HFFc6 (cell line): ENCODE measurements around the gene PLEKHJ1. TPM values are rescaled to one million over a fixed set of nuclear protein-coding genes. Genes with fewer than 3 reads are reported as not detected.

ENCODE experiments used
- DNase-seq: peaks from one replicate; pipeline ENCODE4 v3.0.0-alpha.2; 2018
- H3K27ac Mint-ChIP-seq: 2 replicates; pipeline ENCODE4 v1.8.0; 2020; ENCODE audit warnings: mild to moderate bottlenecking, mixed read lengths
- H3K27me3 Mint-ChIP-seq: 2 replicates; pipeline ENCODE4 v1.8.0; 2021; ENCODE audit warnings: mild to moderate bottlenecking, moderate library complexity, mixed read lengths; ENCODE audit not compliant: insufficient read depth
- H3K36me3 Mint-ChIP-seq: 2 replicates; pipeline ENCODE4 v1.8.0; 2021; ENCODE audit warnings: low read depth, mixed read lengths
- H3K4me1 Mint-ChIP-seq: 2 replicates; pipeline ENCODE4 v1.8.0; 2020; ENCODE audit warnings: low read depth, mixed read lengths
- H3K4me3 Mint-ChIP-seq: 2 replicates; pipeline ENCODE4 v1.8.0; 2020; ENCODE audit warnings: mild to moderate bottlenecking, moderate library complexity, mixed read lengths
- H3K9me3 Mint-ChIP-seq: 2 replicates; pipeline ENCODE4 v1.8.0; 2020; ENCODE audit warnings: mild to moderate bottlenecking, mixed read lengths
- microRNA-seq: library from miRNA; unstranded; fragments of <30 nt; microRNA quantifications from one replicate; pipeline ENCODE4, GENCODE V29; 2019
- total RNA-seq, 6 experiments: library from RNA; stranded (reverse); fragmentation: NEBNext Ultra II Directional; extraction: Animal tissue kit (Norgen Biotek cat#: 25700); gene quantifications; 2 replicates in 1 of 6; 3 replicates in 5 of 6; pipeline ENCODE4 v1.2.3, GENCODE V29; 2021
- TF ChIP-seq, protein P1 (sequence below): fragments of 200-600 bp; sonication (generic); IDR thresholded peaks from 2 replicates; pipeline ENCODE4 v1.5.0; 2021; ENCODE audit warnings: antibody characterized with exemption, mild to moderate bottlenecking

Gene PLEKHJ1
- total RNA-seq, 6 experiments from 2014 or later: 45.9 to 57.3 (median 50.2) TPM

DNA sequence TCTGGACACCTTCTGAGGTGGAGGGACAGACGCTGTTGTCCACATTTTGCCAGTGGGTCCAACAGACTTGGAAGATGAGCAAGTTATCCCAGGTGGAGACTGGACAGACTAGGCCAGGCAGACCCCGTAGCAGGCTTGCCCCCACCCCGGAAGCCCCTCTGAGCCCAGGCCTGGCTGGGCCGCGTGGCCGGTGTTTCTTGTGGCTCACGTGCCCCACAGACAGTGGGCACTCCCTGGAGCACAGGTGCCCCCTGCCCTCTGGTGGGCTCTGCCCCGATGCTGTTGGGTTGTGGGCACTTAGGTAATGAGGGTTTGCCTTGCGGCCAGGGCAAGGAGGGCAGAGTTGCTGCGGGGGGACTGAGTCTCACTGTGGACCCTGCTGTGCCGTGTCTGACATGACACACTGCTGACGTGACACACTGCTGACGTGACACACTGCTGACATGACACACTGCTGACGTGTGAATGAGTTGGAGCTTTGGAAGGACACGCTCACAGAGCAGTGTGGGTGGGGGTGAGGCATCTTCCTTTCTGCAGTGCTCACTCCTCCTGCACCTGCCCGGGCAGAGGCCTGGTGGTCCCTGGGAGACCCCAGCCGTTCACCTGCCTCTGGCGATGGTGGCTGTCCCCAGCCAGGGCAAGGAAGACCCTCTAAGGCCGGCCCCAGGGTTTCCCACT is 47.3 kb downstream of the PLEKHJ1 start:
- Mint-ChIP-seq H3K4me1 (peaks cover 46% of the 10 kb centered on the region), H3K27ac (peak overlapping the region; percentile 93), H3K36me3 (peaks cover 21% of the 10 kb centered on the region), H3K9me3 (no peaks in the 10 kb centered on the region), H3K4me3 (0 out of 2 replicates have a peak overlapping the region, but pooled peaks have one; percentile 36), H3K27me3 (peaks cover 6% of the 10 kb centered on the region)
- DNase-seq: peak; percentile 64
- TF ChIP-seq, protein P1, sequence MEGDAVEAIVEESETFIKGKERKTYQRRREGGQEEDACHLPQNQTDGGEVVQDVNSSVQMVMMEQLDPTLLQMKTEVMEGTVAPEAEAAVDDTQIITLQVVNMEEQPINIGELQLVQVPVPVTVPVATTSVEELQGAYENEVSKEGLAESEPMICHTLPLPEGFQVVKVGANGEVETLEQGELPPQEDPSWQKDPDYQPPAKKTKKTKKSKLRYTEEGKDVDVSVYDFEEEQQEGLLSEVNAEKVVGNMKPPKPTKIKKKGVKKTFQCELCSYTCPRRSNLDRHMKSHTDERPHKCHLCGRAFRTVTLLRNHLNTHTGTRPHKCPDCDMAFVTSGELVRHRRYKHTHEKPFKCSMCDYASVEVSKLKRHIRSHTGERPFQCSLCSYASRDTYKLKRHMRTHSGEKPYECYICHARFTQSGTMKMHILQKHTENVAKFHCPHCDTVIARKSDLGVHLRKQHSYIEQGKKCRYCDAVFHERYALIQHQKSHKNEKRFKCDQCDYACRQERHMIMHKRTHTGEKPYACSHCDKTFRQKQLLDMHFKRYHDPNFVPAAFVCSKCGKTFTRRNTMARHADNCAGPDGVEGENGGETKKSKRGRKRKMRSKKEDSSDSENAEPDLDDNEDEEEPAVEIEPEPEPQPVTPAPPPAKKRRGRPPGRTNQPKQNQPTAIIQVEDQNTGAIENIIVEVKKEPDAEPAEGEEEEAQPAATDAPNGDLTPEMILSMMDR: no peak

DNA sequence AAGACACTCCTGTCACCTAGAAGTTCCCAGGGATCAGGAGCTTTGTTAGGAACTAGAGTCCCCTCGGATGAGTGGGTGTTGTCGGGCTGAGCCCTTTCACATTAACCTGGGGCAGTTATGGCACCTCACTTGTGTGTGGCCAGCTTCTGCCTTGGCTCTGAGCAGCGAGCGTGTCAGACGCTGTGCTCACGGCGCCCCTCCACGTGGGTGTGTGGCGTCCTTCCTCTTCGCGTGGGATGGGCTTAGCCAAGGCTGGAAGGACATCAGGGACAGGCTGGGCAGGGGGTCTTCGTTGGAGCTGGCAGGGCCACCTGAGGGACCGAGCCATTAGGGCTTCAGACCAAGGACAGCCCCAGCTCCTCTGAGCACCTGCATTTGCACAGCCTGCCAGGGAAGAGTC is 49.0 kb downstream of the PLEKHJ1 start:
- peaks cover 12% of the 10 kb centered on the region for H3K36me3 Mint-ChIP-seq
- peak overlapping the region; percentile 83 for H3K27ac Mint-ChIP-seq
- TF ChIP-seq, protein P1: no peak
- peak overlapping the region; percentile 17 for H3K4me3 Mint-ChIP-seq
- H3K9me3 Mint-ChIP-seq: no peaks in the 10 kb centered on the region
- peaks cover 5% of the 10 kb centered on the region for H3K27me3 Mint-ChIP-seq
- peaks cover 58% of the 10 kb centered on the region for H3K4me1 Mint-ChIP-seq
- no peak for DNase-seq

GRCh38 chr19:2186071-2186846 is 49.9 kb downstream of the PLEKHJ1 start:
- TF ChIP-seq, protein P1: no peak
- H3K4me1 Mint-ChIP-seq: peaks cover 58% of the 10 kb centered on the region

DNA sequence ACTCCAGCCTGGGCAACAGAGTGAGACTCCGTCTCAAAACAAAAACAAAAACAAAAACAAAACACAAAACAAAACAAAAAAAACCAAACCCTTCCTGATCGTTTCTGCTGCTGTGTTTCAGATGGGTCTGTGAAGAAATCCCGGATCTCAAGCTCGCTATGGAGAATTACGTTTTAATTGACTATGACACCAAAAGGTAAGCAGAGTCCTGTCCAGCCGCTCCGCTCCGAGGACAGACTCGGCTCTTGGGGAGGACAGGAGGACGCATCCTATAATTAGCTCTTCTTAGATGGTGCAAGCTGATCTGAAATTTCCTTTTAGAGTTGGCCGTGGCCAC is 50.4 kb downstream of the PLEKHJ1 start:
- H3K9me3 Mint-ChIP-seq: no peaks in the 10 kb centered on the region
- H3K27me3 Mint-ChIP-seq: peaks cover 5% of the 10 kb centered on the region
- H3K4me3 Mint-ChIP-seq: peak overlapping the region; percentile 80
- peak overlapping the region; percentile 83 for H3K27ac Mint-ChIP-seq
- H3K4me1 Mint-ChIP-seq: peaks cover 58% of the 10 kb centered on the region
- peaks cover 12% of the 10 kb centered on the region for H3K36me3 Mint-ChIP-seq
- no peak for DNase-seq
- TF ChIP-seq, protein P1: no peak

More at GRCh38 chr19:2186071-2186846, 49.9 kb downstream of the PLEKHJ1 start:
- H3K4me3 Mint-ChIP-seq: peak overlapping the region; percentile 80
- no peaks in the 10 kb centered on the region for H3K9me3 Mint-ChIP-seq
- peaks cover 12% of the 10 kb centered on the region for H3K36me3 Mint-ChIP-seq
- DNase-seq: peak; percentile 97
- H3K27ac Mint-ChIP-seq: peak overlapping the region; percentile 83
- H3K27me3 Mint-ChIP-seq: peaks cover 5% of the 10 kb centered on the region

- Mint-ChIP-seq H3K27ac (peak overlapping the region; percentile 83), H3K4me1 (peaks cover 63% of the 10 kb centered on the region)
These were observed 51.6 kb downstream of the PLEKHJ1 start for GRCh38 chr19:2184422-2184975.

More at GRCh38 chr19:2184422-2184975, 51.6 kb downstream of the PLEKHJ1 start:
- TF ChIP-seq, protein P1: no peak
- H3K27me3 Mint-ChIP-seq: peaks cover 5% of the 10 kb centered on the region
- 0 out of 2 replicates have a peak overlapping the region, but pooled peaks have one; percentile 80 for H3K4me3 Mint-ChIP-seq
- peaks cover 12% of the 10 kb centered on the region for H3K36me3 Mint-ChIP-seq
- H3K9me3 Mint-ChIP-seq: no peaks in the 10 kb centered on the region
- DNase-seq: no peak

Small RNA genes lying within 50 kb of the gene (microRNA-seq; reads per million reads assigned to microRNA genes)
- 17.8 reads per million, percentile 24 among the genes with 10 or more reads in this experiment for gene MIR1227
- gene MIR4321: not detected

Other genes starting within 250 kb of the PLEKHJ1 start
- 10 to 100 TPM; 74.1 to 95.6 (median 84.7) TPM for gene BTBD2, start 220.6 kb downstream of the PLEKHJ1 start, total RNA-seq
- 10 to 100 TPM; 61.5 to 82.9 (median 65.2) TPM for gene MKNK2, start 185.1 kb downstream of the PLEKHJ1 start, total RNA-seq
- gene MOB3A, start 140.0 kb downstream of the PLEKHJ1 start, total RNA-seq: 10 to 100 TPM; 47.1 to 52.6 (median 51.2) TPM
- gene IZUMO4, start 139.4 kb downstream of the PLEKHJ1 start, total RNA-seq: 1 to 10 TPM in 5 of 6 experiments, under 1 TPM in 1; 0.68 to 1.9 (median 1.5) TPM
- gene AP3D1, start 84.8 kb downstream of the PLEKHJ1 start, total RNA-seq: 100 to 1,000 TPM; 139 to 169 (median 151) TPM
- 10 to 100 TPM; 18.5 to 22.9 (median 21.3) TPM for gene DOT1L, start 72.4 kb downstream of the PLEKHJ1 start, total RNA-seq
- gene SF3A2, start 495 bp upstream of the PLEKHJ1 start, total RNA-seq: 10 to 100 TPM; 48.7 to 60.6 (median 54.8) TPM
- gene AMH, start 13.0 kb upstream of the PLEKHJ1 start, total RNA-seq: 1 to 10 TPM in 5 of 6 experiments, under 1 TPM in 1; 0.98 to 2.3 (median 1.4) TPM
- gene JSRP1, start 20.1 kb upstream of the PLEKHJ1 start, total RNA-seq: under 1 TPM; 0.27 to 0.99 (median 0.72) TPM
- gene PEAK3, start 45.8 kb upstream of the PLEKHJ1 start, total RNA-seq: under 1 TPM; 0.07 to 0.53 (median 0.36) TPM
- not detected for gene LINGO3, start 71.8 kb upstream of the PLEKHJ1 start, total RNA-seq
- gene LSM7, start 92.3 kb upstream of the PLEKHJ1 start, total RNA-seq: 100 to 1,000 TPM in 5 of 6 experiments, 10 to 100 TPM in 1; 92.1 to 137 (median 118) TPM
- gene SPPL2B, start 92.4 kb upstream of the PLEKHJ1 start, total RNA-seq: 10 to 100 TPM; 32.9 to 41.8 (median 33.9) TPM
- gene TMPRSS9, start 123.9 kb upstream of the PLEKHJ1 start, total RNA-seq: not detected
- 100 to 1,000 TPM in 3 of 6 experiments, 10 to 100 TPM in 3; 87.2 to 124 (median 98.8) TPM for gene TIMM13, start 191.3 kb upstream of the PLEKHJ1 start, total RNA-seq
- gene LMNB2, start 220.6 kb upstream of the PLEKHJ1 start, total RNA-seq: 100 to 1,000 TPM in 5 of 6 experiments, 10 to 100 TPM in 1; 77.6 to 131 (median 121) TPM
- gene GADD45B, start 239.8 kb upstream of the PLEKHJ1 start, total RNA-seq: 10 to 100 TPM; 35.5 to 55.7 (median 39.1) TPM